Liver (tissue), 9 donors: Measurements from ENCODE around the gene HHIPL1. TPM values are rescaled to one million over a fixed set of nuclear protein-coding genes. Genes with fewer than 3 reads are reported as not detected.

ENCODE experiments used
- DNase-seq: peaks from one replicate; pipeline ENCODE4 v3.0.0-alpha.2; 2017; ENCODE audit warnings: low spot score
- H3K27ac ChIP-seq, 2 donors: one replicate each; pipeline ENCODE4 v1.7.0; 2013; ENCODE audit warnings: inconsistent platforms in 2 of 2, low read length in 2 of 2, control low read depth in 1 of 2, low read depth in 1 of 2, mild to moderate bottlenecking in 1 of 2
- H3K27me3 ChIP-seq, 4 donors: one replicate each; pipeline versions ENCODE4 v1.6.1 to v1.7.0; 2013; ENCODE audit warnings: low read length in 3 of 4, inconsistent platforms in 1 of 4, mild to moderate bottlenecking in 1 of 4, moderate library complexity in 1 of 4; ENCODE audit not compliant: control insufficient read depth in 4 of 4, insufficient read depth in 4 of 4
- H3K36me3 ChIP-seq, 4 donors: one replicate each; pipeline versions ENCODE4 v1.6.1 to v1.7.0; 2013; ENCODE audit warnings: low read length in 3 of 4, mild to moderate bottlenecking in 3 of 4, low read depth in 1 of 4, moderate library complexity in 1 of 4; ENCODE audit not compliant: control insufficient read depth in 4 of 4, insufficient read depth in 3 of 4
- H3K4me1 ChIP-seq, 4 donors: one replicate each; pipeline versions ENCODE4 v1.6.1 to v1.7.0; 2013; ENCODE audit warnings: low read length in 3 of 4, mild to moderate bottlenecking in 3 of 4, moderate library complexity in 1 of 4; ENCODE audit not compliant: control insufficient read depth in 4 of 4, insufficient read depth in 4 of 4
- H3K4me3 ChIP-seq, 3 donors: one replicate each; pipeline versions ENCODE4 v1.6.1 to v1.7.0; 2013; ENCODE audit warnings: low read length in 3 of 3, control low read depth in 1 of 3, low read depth in 1 of 3, mild to moderate bottlenecking in 1 of 3
- H3K9ac ChIP-seq, 2 donors: one replicate each; pipeline ENCODE4 v1.7.0; 2013; ENCODE audit warnings: low read length in 2 of 2, mild to moderate bottlenecking in 2 of 2, moderate library complexity in 2 of 2, control low read depth in 1 of 2, low read depth in 1 of 2
- H3K9me3 ChIP-seq, 4 donors: one replicate each; pipeline versions ENCODE4 v1.6.1 to v1.7.0; 2013; ENCODE audit warnings: low read length in 3 of 4; ENCODE audit not compliant: control insufficient read depth in 4 of 4
- ATF3 ChIP-seq: IDR thresholded peaks from 2 replicates; pipeline ENCODE4 v1.6.1; 2016; ENCODE audit warnings: antibody characterized with exemption
- EGR1 ChIP-seq, 2 donors: IDR thresholded peaks; 2 replicates each; pipeline ENCODE4 v1.6.1; 2016 to 2018; ENCODE audit warnings: antibody characterized with exemption in 2 of 2, low read depth in 2 of 2
- FOXA1 ChIP-seq: IDR thresholded peaks from 2 replicates; pipeline ENCODE4 v1.6.1; 2016; ENCODE audit warnings: antibody characterized with exemption
- FOXA2 ChIP-seq: IDR thresholded peaks from 2 replicates; pipeline ENCODE4 v1.6.1; 2016; ENCODE audit warnings: antibody characterized with exemption
- GABPA ChIP-seq, 2 donors: IDR thresholded peaks in 1 of 2; conservative IDR thresholded peaks in 1 of 2; 2 replicates each; pipeline ENCODE4 v1.6.1; 2016; ENCODE audit warnings: antibody characterized with exemption in 2 of 2, mild to moderate bottlenecking in 1 of 2, moderate library complexity in 1 of 2
- HNF4A ChIP-seq, 2 donors: conservative IDR thresholded peaks; 2 replicates each; pipeline ENCODE4 v1.6.1; 2016; ENCODE audit warnings: antibody characterized with exemption in 2 of 2, mild to moderate bottlenecking in 2 of 2
- HNF4G ChIP-seq: IDR thresholded peaks from 2 replicates; pipeline ENCODE4 v1.6.1; 2016; ENCODE audit warnings: antibody characterized with exemption
- JUND ChIP-seq, 2 donors: IDR thresholded peaks; 2 replicates each; pipeline ENCODE4 v1.6.1; 2016; ENCODE audit warnings: antibody characterized with exemption in 2 of 2
- NR2F2 ChIP-seq: IDR thresholded peaks from 2 replicates; pipeline ENCODE4 v1.6.1; 2016; ENCODE audit warnings: antibody characterized with exemption
- RAD21 ChIP-seq, 2 donors: IDR thresholded peaks; 2 replicates each; pipeline ENCODE4 v1.6.1; 2016; ENCODE audit warnings: antibody characterized with exemption in 2 of 2, mild to moderate bottlenecking in 2 of 2
- REST ChIP-seq: IDR thresholded peaks from 2 replicates; pipeline ENCODE4 v1.6.1; 2016; ENCODE audit warnings: antibody characterized with exemption, mild to moderate bottlenecking
- RXRA ChIP-seq, 2 donors: IDR thresholded peaks; 2 replicates each; pipeline ENCODE4 v1.6.1; 2017 to 2018; ENCODE audit warnings: antibody characterized with exemption in 2 of 2, mild to moderate bottlenecking in 1 of 2
- SP1 ChIP-seq: IDR thresholded peaks from 2 replicates; pipeline ENCODE4 v1.6.1; 2018; ENCODE audit warnings: antibody characterized with exemption, mild to moderate bottlenecking
- TAF1 ChIP-seq: conservative IDR thresholded peaks from 2 replicates; pipeline ENCODE4 v1.6.1; 2016; ENCODE audit warnings: antibody characterized with exemption, mild to moderate bottlenecking
- YY1 ChIP-seq: IDR thresholded peaks from 2 replicates; pipeline ENCODE4 v1.6.1; 2016; ENCODE audit warnings: antibody characterized with exemption, mild to moderate bottlenecking
- ZBTB33 ChIP-seq: IDR thresholded peaks from 2 replicates; pipeline ENCODE4 v1.6.1; 2016; ENCODE audit warnings: antibody characterized with exemption
- WGBS: extraction: QIAGEN DNeasy Blood & Tissue Kit; methylation state at CpG from one replicate; pipeline ENCODE4 v1.1.7; 2013; 5-methylcytosine and 5-hydroxymethylcytosine counted together
- polyA plus RNA-seq, 2 donors: library from polyadenylated mRNA; stranded (reverse) in 1 of 2; unstranded in 1 of 2; fragments of 200-250 nt in 1 of 2; fragments of >200 nt in 1 of 2; fragmentation: Nextera tagmentation in 1 of 2; extraction: Ambion mirVana in 1 of 2; gene quantifications; one replicate each; pipeline versions ENCODE4 v1.2.1 to v1.2.3, GENCODE V29; 2013 to 2015
- total RNA-seq, 2 donors: library from RNA; depleted of rRNA; stranded (reverse); fragments of >200 nt; gene quantifications; one replicate each; pipeline ENCODE4 v1.2.3, GENCODE V29; 2014
- TF ChIP-seq, protein P1 (sequence below): fragments of 150-350 bp; IDR thresholded peaks from 2 replicates; pipeline ENCODE4 v1.5.1; 2017; ENCODE audit warnings: improper control_type of control experiment, low read depth, low read length; ENCODE audit not compliant: missing input control
- TF ChIP-seq, protein P2 (sequence below): IDR thresholded peaks from 2 replicates; pipeline ENCODE4 v1.6.1; 2016; ENCODE audit warnings: antibody characterized with exemption
- donor health status: healthy.
- donor health status: healthy.
- donor health status: healthy.
- donor health status: healthy.
- donor health status: healthy.

Gene HHIPL1
- total and polyA plus RNA-seq, 4 donors: 0.96 to 1.7 (median 1.0) TPM

DNA sequence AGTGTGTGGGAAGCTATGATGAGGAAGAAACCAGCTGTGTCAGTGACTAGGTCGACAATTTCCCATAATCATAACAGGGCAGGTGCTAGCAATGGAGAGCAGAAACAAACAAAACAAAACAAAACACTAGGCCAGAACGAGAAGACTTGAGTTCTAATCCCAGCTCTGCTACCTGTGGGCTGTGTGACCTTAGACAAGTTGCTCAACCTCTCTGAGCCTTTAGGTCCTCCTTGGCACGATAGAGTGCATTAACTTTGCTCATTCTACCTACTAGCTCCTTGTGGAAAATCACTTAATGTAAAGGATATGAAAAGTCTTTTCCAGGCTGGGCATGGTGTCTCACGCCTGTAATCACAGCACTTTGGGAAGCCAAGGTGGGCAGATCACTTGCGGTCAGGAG is 11.2 kb downstream of the HHIPL1 start:
- WGBS: 75% methylated on average over 5 of the region's 5 CpGs

DNA sequence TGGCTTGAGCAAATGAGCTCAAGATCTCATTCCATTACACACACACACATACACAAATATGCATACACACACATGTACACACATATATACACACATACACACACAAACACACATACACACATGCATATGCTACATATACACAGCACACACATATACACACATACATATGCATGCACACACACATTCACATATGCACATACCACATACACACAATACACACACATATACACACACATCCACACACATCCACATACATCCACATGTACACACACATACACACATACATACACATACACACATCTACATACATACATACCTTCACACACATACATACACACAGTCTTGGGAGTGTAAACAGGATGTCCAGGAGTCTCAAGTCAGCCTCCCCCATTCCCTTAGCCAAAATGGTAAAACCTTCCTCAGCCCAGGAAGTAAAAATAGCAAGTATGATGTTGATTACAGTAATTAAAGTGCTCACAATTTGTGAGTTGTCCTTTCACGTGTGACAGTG is 12.8 kb downstream of the HHIPL1 start:
- Histone ChIP-seq H3K9me3 (no peaks in the 10 kb centered on the region), H3K9ac (no peak overlapping the region), H3K36me3 (no peaks in the 10 kb centered on the region), H3K4me3 (no peak overlapping the region), H3K27ac (no peak overlapping the region), H3K27me3 (peaks cover 0 to 4% (median 3%) of the 10 kb centered on the region in 4 donors), H3K4me1 (peaks cover 0 to 2% (median 0%) of the 10 kb centered on the region in 4 donors)
- TF ChIP-seq REST: no peak
- TF ChIP-seq RAD21 (IDR thresholded peaks at IDR 0.05): no peak
- TF ChIP-seq GABPA (IDR thresholded peaks at IDR 0.05 in 1 of 2, conservative IDR thresholded peaks at IDR 0.05 in 1 of 2): no peak
- no peak for TF ChIP-seq JUND (IDR thresholded peaks at IDR 0.05)
- no peak for TF ChIP-seq HNF4G
- TF ChIP-seq, protein P1, sequence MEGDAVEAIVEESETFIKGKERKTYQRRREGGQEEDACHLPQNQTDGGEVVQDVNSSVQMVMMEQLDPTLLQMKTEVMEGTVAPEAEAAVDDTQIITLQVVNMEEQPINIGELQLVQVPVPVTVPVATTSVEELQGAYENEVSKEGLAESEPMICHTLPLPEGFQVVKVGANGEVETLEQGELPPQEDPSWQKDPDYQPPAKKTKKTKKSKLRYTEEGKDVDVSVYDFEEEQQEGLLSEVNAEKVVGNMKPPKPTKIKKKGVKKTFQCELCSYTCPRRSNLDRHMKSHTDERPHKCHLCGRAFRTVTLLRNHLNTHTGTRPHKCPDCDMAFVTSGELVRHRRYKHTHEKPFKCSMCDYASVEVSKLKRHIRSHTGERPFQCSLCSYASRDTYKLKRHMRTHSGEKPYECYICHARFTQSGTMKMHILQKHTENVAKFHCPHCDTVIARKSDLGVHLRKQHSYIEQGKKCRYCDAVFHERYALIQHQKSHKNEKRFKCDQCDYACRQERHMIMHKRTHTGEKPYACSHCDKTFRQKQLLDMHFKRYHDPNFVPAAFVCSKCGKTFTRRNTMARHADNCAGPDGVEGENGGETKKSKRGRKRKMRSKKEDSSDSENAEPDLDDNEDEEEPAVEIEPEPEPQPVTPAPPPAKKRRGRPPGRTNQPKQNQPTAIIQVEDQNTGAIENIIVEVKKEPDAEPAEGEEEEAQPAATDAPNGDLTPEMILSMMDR: no peak
- TF ChIP-seq NR2F2: no peak
- TF ChIP-seq FOXA2: no peak
- TF ChIP-seq ZBTB33: no peak
- TF ChIP-seq HNF4A (conservative IDR thresholded peaks at IDR 0.05): no peak
- TF ChIP-seq EGR1 (IDR thresholded peaks at IDR 0.05; ENCODE audit: low read depth in 2 of 2): no peak
- TF ChIP-seq SP1: no peak
- no peak for TF ChIP-seq RXRA (IDR thresholded peaks at IDR 0.05)
- no peak for TF ChIP-seq FOXA1
- TF ChIP-seq, protein P2, sequence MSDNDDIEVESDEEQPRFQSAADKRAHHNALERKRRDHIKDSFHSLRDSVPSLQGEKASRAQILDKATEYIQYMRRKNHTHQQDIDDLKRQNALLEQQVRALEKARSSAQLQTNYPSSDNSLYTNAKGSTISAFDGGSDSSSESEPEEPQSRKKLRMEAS: no peak
- no peak for TF ChIP-seq YY1
- TF ChIP-seq ATF3: no peak
- TF ChIP-seq TAF1: no peak
- 47% methylated on average over 1 of the region's 1 CpG for WGBS
- no peak for DNase-seq

More for the DNA sequence above, 11.2 kb downstream of the HHIPL1 start:
- Histone ChIP-seq H3K27me3 (peaks cover 0 to 4% (median 3%) of the 10 kb centered on the region in 4 donors), H3K27ac (no peak overlapping the region), H3K9me3 (no peaks in the 10 kb centered on the region), H3K36me3 (no peaks in the 10 kb centered on the region), H3K9ac (no peak overlapping the region), H3K4me1 (peaks cover 0 to 2% (median 0%) of the 10 kb centered on the region in 4 donors), H3K4me3 (no peak overlapping the region)
- TF ChIP-seq, protein P1: no peak
- TF ChIP-seq ATF3 (no peak), SP1 (no peak), FOXA1 (no peak), EGR1 (IDR thresholded peaks at IDR 0.05; ENCODE audit: low read depth in 2 of 2) (no peak)
- DNase-seq: no peak
